Activated CD8-positive, alpha-beta memory T cell treated with anti-CD3 and anti-CD28 coated beads, Interleukin-2, amount 50 U/mL, for 1 hour (primary cell): ENCODE results near the gene EDEM2.
"Not testable (repeated sequence)": the region's sequence is repeated elsewhere in the genome, so short reads cannot be mapped to it uniquely, and the experiment has no call there.

Experiments
- DNase-seq: peaks from one replicate; pipeline ENCODE4 v3.0.0-alpha.2; 2020; ENCODE audit errors: extremely low read depth

EDEM2 gene

DNA sequence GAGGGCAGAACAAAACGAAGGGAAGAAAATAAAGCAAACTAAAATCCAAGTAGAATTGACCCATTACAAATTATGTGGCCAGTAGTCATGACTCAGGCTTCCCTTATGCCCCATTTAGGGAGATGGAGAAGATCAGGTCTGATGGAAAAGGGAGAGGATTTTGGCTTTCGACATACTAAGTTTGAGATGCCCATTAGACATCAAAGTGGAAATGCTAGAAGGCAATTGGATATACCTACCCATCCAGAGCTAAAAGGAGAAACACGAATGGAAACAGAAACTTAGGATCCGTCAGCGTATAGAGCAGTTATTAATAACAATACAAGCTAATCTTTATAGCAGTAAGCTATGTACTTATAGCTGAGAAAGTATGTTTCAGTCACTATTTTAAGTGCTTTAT lies 59.3 kb downstream of the EDEM2 start:
- no peak for DNase-seq

DNA sequence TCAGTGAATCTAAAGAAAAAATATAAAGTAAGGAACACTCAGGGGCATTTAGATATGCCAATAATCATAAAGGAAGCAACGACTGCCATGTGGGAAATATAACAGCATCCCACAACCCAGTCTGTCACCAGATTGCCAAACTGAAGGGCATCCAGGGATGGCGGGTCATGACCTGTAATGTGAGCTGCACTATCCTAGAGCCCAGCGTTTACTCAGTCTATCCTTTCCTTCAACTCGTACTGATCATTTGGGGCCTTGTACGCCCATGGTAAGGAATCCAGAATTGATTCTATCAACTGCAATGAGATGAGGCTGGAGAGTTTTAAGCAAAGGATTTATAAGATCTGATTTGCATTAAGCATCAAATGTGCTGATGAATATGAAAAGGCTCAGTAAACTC lies 59.8 kb downstream of the EDEM2 start:
- DNase-seq = no peak

DNA sequence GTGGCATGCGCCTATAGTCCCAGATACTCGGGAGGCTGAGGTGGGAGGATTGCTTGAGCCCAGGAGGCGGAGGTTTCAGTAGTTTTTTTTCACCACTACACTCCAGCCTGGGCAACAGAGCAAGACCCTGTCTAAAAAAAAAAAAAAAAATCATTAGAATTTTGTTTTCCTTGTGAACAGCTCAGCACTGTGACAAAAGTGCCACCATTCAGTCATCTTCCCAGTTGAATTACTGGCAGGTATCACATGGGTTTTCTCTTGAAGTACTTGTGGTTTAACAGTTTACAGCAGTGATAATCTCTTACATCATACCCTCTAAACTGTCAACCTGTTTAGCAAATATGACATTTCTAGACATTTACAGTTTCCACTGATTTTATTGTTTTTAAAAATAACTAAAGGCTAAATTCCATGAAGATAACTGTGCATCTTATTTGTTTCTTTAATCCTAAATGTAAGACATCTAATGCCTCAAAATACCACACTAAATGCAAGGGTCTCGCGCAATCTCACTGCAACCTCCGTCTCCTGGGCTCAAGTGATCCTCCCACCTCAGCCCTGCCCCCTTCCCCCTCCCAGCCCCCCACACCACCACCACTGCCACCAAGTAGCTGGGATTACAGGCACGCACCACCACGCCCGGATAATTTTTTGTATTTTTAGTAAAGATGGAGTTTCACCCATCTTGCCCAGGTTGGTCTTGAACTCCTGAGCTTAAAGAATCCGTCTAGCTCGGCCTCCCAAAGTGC lies 61.5 kb downstream of the EDEM2 start:
- DNase-seq = no peak

DNA sequence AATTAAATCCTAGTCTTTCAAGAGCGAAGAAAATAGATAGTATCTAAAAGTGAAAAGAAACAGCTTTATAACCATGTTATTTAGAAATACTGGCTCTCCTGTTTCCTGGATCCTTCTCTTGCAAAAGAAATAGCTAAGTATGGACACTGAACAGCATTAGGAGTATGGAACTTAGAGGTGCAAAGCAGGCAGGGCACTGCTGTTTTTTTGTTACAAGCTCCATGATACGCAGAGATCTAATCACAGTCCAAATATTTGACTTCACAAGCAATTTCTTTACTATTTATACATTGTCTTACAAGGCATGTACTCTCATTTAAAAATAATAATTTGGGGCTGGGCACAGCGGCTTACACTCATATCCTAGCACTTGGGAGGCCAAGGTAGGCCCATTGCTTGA lies 62.1 kb downstream of the EDEM2 start:
- no peak for DNase-seq

DNA sequence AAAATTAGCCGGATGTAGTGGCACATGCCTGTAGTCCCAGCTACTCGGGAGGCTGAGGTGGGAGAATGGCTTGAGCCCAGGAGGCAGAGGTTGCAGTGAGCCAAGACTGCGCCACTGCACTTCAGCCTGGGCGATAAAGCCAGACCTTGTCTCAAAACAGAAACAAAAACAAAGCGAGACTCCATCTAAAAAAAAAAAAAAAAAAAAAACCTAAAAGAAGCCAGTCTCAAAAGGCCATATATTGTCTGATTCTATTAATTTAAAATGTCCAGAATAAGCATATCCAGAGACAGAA lies 66.8 kb downstream of the EDEM2 start:
- not testable (repeated sequence) for DNase-seq

DNA sequence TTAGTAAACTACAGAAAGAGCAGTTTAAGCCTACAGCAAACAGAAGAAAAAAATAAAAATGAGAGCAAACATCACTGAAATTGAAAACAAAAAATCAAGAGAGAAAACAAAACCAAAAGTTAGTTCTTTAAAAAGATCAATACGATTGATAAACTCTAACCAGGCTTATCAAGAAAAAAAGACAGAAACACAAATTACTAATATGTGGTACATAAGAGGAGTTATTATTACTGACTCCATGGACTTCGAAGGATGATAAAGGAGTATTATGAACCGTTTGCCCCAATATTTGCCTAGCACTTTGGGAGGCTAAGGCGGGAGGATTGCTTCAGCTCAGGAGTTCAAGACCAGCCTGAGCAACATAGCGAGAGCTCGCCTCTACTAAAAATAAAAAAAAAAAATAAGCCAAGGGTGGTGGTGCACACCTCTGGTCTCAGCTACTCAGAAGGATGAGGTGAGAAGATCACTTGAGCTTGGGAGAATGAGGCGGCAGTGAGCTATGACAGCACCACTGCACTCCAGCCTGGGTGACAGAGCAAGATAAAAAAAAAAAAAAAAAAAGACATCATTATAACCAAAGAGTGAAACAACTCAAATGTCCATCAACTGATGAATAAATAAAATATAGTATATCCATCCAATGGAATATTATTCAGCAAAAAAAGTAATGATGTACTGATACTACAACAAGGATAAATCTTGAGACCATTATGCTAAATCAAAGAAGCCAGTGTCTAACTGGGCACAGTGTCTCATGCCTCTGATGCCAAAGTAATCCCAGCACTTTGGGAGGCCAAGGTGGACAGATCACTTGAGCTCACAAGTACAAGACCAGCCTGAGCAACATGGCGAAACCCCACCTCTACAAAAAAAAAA lies 67.4 kb downstream of the EDEM2 start:
- DNase-seq = no peak

DNA sequence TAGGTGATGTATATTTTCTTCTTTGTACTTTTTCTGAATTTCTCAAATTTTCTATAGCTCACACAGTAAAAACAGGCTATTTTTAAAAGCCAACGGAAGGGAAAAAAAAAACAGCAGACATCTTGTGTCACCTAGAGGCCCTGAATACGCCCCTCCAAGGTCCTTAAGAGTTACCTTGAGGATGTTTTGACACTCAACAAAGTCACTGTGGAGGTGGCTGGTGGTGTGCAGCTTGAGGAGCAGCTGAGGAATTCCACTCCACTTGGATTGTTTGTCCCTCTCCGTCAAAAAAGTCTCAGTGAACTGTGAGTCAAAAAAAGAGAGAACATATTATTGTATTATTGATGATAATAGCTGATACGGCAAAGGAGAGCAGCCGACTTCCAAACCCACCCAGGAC lies 69.3 kb downstream of the EDEM2 start:
- no peak for DNase-seq

DNA sequence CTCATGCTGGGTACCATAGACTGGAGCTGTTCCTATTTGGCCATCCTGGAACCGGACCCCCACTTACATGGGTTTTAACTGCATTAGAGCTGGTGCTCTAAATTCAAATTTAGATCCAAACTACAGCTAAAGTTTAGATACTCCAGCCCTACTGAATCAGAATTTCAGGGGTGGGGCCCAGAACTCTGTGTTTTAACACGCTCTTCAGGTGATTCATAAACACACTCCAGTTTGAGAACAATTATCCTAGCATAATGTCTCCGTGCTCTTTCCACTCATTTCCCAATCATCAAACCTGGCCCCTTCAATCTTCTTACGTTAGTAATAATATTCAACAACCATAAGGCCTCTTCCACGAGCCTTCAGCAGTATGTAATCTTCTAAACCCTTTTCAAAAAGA lies 69.8 kb downstream of the EDEM2 start:
- DNase-seq = no peak

DNA sequence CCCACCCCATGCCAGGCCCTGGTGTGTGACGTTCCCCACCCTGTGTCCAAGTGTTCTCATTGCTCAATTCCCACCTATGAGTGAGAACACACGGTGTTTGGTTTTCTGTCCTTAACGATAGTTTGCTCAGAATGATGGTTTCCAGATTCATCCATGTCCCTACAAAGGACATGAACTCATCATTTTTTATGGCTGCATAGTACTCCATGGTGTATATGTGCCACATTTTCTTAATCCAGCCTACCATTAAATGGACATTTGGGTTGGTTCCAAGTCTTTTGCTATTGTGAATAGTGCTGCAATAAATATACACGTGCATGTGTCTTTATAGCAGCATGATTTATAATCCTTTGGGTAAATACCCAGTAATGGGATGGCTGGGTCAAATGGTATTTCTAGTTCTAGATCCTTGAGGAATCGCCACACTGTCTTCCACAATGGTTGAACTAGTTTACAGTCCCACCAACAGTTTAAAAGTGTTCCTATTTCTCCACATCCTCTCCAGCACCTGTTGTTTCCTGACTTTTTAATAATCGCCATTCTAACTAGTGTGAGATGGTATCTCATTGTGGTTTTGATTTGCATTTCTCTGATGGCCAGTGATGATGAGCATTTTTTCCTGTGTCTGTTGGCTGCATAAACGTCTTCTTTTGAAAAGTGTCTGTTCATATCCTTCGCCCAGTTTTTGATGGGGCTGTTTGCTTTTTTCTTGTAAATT lies 75.5 kb downstream of the EDEM2 start:
- not testable (repeated sequence) for DNase-seq

DNA sequence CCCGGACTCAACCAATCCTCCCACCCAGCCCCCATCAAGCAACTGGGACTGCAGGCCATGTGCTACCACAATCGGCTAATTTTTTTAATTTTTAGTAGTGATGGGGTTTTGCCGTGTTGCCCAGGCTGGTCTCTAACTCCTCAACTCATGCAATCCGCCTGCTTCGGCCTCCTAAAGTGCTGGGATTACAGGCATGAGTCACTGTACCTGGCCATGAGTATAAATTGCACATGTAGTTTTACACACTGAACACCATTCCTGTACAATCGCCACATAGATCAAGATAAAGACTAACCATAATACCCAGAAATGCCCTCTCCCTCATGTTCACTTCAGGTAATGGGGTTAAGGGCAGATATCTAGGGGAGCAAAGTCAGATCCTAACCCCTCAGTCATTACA lies 80.9 kb downstream of the EDEM2 start:
- DNase-seq = no peak
